GM12878 (cell line): ENCODE measurements around the gene NMT1.

Experiments
- CHD4 ChIP-seq: fragments of 200-600 bp; sonication (generic); IDR thresholded peaks from 2 replicates; pipeline ENCODE4 v1.6.1; 2016; ENCODE audit warnings: mild to moderate bottlenecking
- CTCF ChIP-seq, 3 experiments: IDR thresholded peaks in 2 of 3; conservative IDR thresholded peaks in 1 of 3; 2 replicates each; pipeline ENCODE4 v1.5.1; 2011; ENCODE audit warnings: low read depth in 3 of 3, low read length in 3 of 3, mild to moderate bottlenecking in 3 of 3, control low read depth in 2 of 3, moderate library complexity in 2 of 3, inconsistent platforms in 1 of 3, mixed read lengths in 1 of 3; ENCODE audit not compliant: control insufficient read depth in 2 of 3, insufficient read depth in 1 of 3; ENCODE audit errors: extremely low read depth in 1 of 3
- MYB ChIP-seq: fragments of 150-350 bp; IDR thresholded peaks from 2 replicates; pipeline ENCODE4 v1.6.1; 2014; ENCODE audit warnings: mild to moderate bottlenecking, low read depth, low read length, borderline replicate concordance
- NR2C2 ChIP-seq: IDR thresholded peaks from 2 replicates; pipeline ENCODE4 v1.6.1; 2011; ENCODE audit warnings: borderline replicate concordance, low read depth; ENCODE audit not compliant: control insufficient read depth, insufficient read length
- RCOR1 ChIP-seq: conservative IDR thresholded peaks from 2 replicates; pipeline ENCODE4 v1.6.1; 2012; ENCODE audit warnings: low read depth, low read length, improper control_type of control experiment

GRCh38 chr17:45116434-45117016 is 55.4 kb downstream of the NMT1 start:
- TF ChIP-seq NR2C2 (no peak), MYB (no peak), CTCF (IDR thresholded peaks at IDR 0.05 in 2 of 3, conservative IDR thresholded peaks at IDR 0.05 in 1 of 3; ENCODE audit: control insufficient read depth in 2 of 3, extremely low read depth in 1 of 3, insufficient read depth in 1 of 3, low read depth in 3 of 3, low read length in 3 of 3) (no peak), CHD4 (no peak), RCOR1 (no peak)
